ENCODE measurements around the gene E2F3.
"Not testable (repeated sequence)": the region's sequence is repeated elsewhere in the genome, so short reads cannot be mapped to it uniquely, and the experiment has no call there.

The E2F3 gene

GRCh38 chr6:20467437-20467836, 65.8 kb downstream of the E2F3 start:
- DNase-seq (ENCODE audit: low spot score): no peak

- no peak for DNase-seq (ENCODE audit: low spot score)
Observed at GRCh38 chr6:20468209-20468608, 66.5 kb downstream of the E2F3 start.

- no peak for DNase-seq (ENCODE audit: low spot score)
Observed at GRCh38 chr6:20472748-20473147, 71.1 kb downstream of the E2F3 start.

- no peak for DNase-seq (ENCODE audit: low spot score)
Observed at GRCh38 chr6:20473518-20473917, 71.8 kb downstream of the E2F3 start.

- DNase-seq (ENCODE audit: low spot score): no peak
Observed at GRCh38 chr6:20474874-20475542, 73.3 kb downstream of the E2F3 start.

- no peak for DNase-seq (ENCODE audit: low spot score)
Observed at GRCh38 chr6:20476501-20477043, 74.9 kb downstream of the E2F3 start.

GRCh38 chr6:20477485-20477884, 75.8 kb downstream of the E2F3 start:
- DNase-seq (ENCODE audit: low spot score): no peak

GRCh38 chr6:20479060-20479459, 77.4 kb downstream of the E2F3 start:
- DNase-seq (ENCODE audit: low spot score): peak; percentile 39

GRCh38 chr6:20479526-20479925, 77.8 kb downstream of the E2F3 start:
- no peak for DNase-seq (ENCODE audit: low spot score)

GRCh38 chr6:20481281-20481680, 79.6 kb downstream of the E2F3 start:
- DNase-seq (ENCODE audit: low spot score): no peak

- DNase-seq (ENCODE audit: low spot score): no peak
Observed at GRCh38 chr6:20483887-20484497, 82.3 kb downstream of the E2F3 start.

GRCh38 chr6:20486641-20487040, 85.0 kb downstream of the E2F3 start:
- DNase-seq (ENCODE audit: low spot score): no peak

- no peak for DNase-seq (ENCODE audit: low spot score)
Observed at GRCh38 chr6:20487669-20488375, 86.1 kb downstream of the E2F3 start.

- DNase-seq (ENCODE audit: low spot score): no peak
Observed at GRCh38 chr6:20490591-20490990, 88.9 kb downstream of the E2F3 start.

- DNase-seq (ENCODE audit: low spot score): no peak
Observed at GRCh38 chr6:20492099-20492498, 90.4 kb downstream of the E2F3 start.

- DNase-seq (ENCODE audit: low spot score): no peak
Observed at GRCh38 chr6:20497216-20498040, 95.7 kb downstream of the E2F3 start.

- DNase-seq (ENCODE audit: low spot score): no peak
Observed at GRCh38 chr6:20498041-20498385, 96.3 kb downstream of the E2F3 start.

- no peak for DNase-seq (ENCODE audit: low spot score)
Observed at GRCh38 chr6:20509212-20509611, 107.5 kb downstream of the E2F3 start.

- no peak for DNase-seq (ENCODE audit: low spot score)
Observed at GRCh38 chr6:20511852-20512251, 110.2 kb downstream of the E2F3 start.

- not testable (repeated sequence) for DNase-seq (ENCODE audit: low spot score)
Observed at GRCh38 chr6:20525208-20525607, 123.5 kb downstream of the E2F3 start.

GRCh38 chr6:20529086-20529448, 127.4 kb downstream of the E2F3 start:
- DNase-seq (ENCODE audit: low spot score): peak; percentile 71

GRCh38 chr6:20532881-20533280, 131.2 kb downstream of the E2F3 start:
- no peak for DNase-seq (ENCODE audit: low spot score)
